SK-N-SH (cell line): ENCODE data around the gene STAT6.

ENCODE experiments used
- CTCF ChIP-seq: fragments of 200-600 bp; sonication (generic); IDR thresholded peaks from 2 replicates; pipeline ENCODE4 v1.6.1; 2017; ENCODE audit warnings: antibody characterized with exemption, mild to moderate bottlenecking, moderate library complexity
- ELF1 ChIP-seq: IDR thresholded peaks from 2 replicates; pipeline ENCODE4 v1.4.0; 2012
- EP300 ChIP-seq, 2 experiments: IDR thresholded peaks; 2 replicates each; pipeline versions ENCODE4 v1.4.0 to v1.6.1; 2012; ENCODE audit warnings: borderline replicate concordance in 1 of 2, low read depth in 1 of 2, low read length in 1 of 2
- MAX ChIP-seq: IDR thresholded peaks from 2 replicates; pipeline ENCODE4 v1.4.0; 2012; ENCODE audit warnings: low read depth
- POLR2AphosphoS5 ChIP-seq: IDR thresholded peaks from 2 replicates; pipeline ENCODE4 v1.6.1; 2012; ENCODE audit warnings: low read depth, low read length
- USF2 ChIP-seq: fragments of 150-350 bp; IDR thresholded peaks from 2 replicates; pipeline ENCODE4 v1.6.1; 2017; ENCODE audit warnings: antibody characterized with exemption, low read length, low read depth, borderline replicate concordance

- TF ChIP-seq ELF1 (no peak), USF2 (no peak), EP300 (IDR thresholded peaks at IDR 0.05; ENCODE audit: borderline replicate concordance in 1 of 2, low read depth in 1 of 2, low read length in 1 of 2) (no peak), MAX (no peak), POLR2AphosphoS5 (no peak), CTCF (no peak)
Measured at GRCh38 chr12:57143454-57143853, 32.3 kb upstream of the STAT6 start.
